HG02981 (cell line): Measurements from ENCODE around the gene CRYZ.
"Not testable (repeated sequence)": the region's sequence is repeated elsewhere in the genome, so short reads cannot be mapped to it uniquely, and the experiment has no call there.

Experiments used
- ATAC-seq: cut with Tn5 transposase; IDR thresholded peaks from one replicate; pipeline ENCODE4 v1.9.1; 2021; ENCODE audit warnings: mild to moderate bottlenecking, moderate library complexity; ENCODE audit not compliant: unreplicated experiment

The CRYZ gene

GRCh38 chr1:74681851-74682250 is 51.0 kb downstream of the CRYZ start:
- ATAC-seq = no peak

GRCh38 chr1:74681449-74681848 is 51.4 kb downstream of the CRYZ start:
- peak; percentile 85 for ATAC-seq

GRCh38 chr1:74681001-74681400 is 51.8 kb downstream of the CRYZ start:
- peak; percentile 30 for ATAC-seq

- ATAC-seq = no peak
Measured at GRCh38 chr1:74679811-74680210, 53.0 kb downstream of the CRYZ start.

- no peak for ATAC-seq
Measured at GRCh38 chr1:74677926-74678325, 54.9 kb downstream of the CRYZ start.

GRCh38 chr1:74674278-74675048 is 58.4 kb downstream of the CRYZ start:
- peak; percentile 52 for ATAC-seq

GRCh38 chr1:74673351-74674111 is 59.3 kb downstream of the CRYZ start, which contains the start of gene ERICH3:
ERICH3 (minus strand) TSS chr1:74673792; CDS start chr1:74673519, 273 bp downstream.
- ATAC-seq = peak; percentile 39

GRCh38 chr1:74670866-74671265 is 62.0 kb downstream of the CRYZ start:
- ATAC-seq = not testable (repeated sequence)
